SHP77 treated with DMSO at 0.1 percent for 48 hours (cell line): ENCODE data around the gene EVC.
"Not testable (repeated sequence)": the region's sequence is repeated elsewhere in the genome, so short reads cannot be mapped to it uniquely, and the experiment has no call there.

Source experiments
- DNase-seq: peaks from one replicate; lab custom pipeline; 2025; lab: John Stamatoyannopoulos, UW

The EVC gene

GRCh38 chr4:5812506-5813229 lies 101.7 kb downstream of the EVC start:
- DNase-seq: no peak

GRCh38 chr4:5813882-5814255 lies 102.9 kb downstream of the EVC start:
- no peak for DNase-seq

- no peak for DNase-seq
Measured at GRCh38 chr4:5814421-5814820, 103.4 kb downstream of the EVC start.

- no peak for DNase-seq
Measured at GRCh38 chr4:5815641-5816040, 104.6 kb downstream of the EVC start.

GRCh38 chr4:5816101-5816500 lies 105.1 kb downstream of the EVC start:
- no peak for DNase-seq

GRCh38 chr4:5816851-5817375 lies 105.9 kb downstream of the EVC start:
- no peak for DNase-seq

GRCh38 chr4:5821665-5822358 lies 110.8 kb downstream of the EVC start:
- DNase-seq: no peak

- DNase-seq: no peak
Measured at GRCh38 chr4:5822619-5823018, 111.6 kb downstream of the EVC start.

GRCh38 chr4:5823542-5824211 lies 112.7 kb downstream of the EVC start:
- no peak for DNase-seq

- DNase-seq: no peak
Measured at GRCh38 chr4:5824227-5824626, 113.2 kb downstream of the EVC start.

- DNase-seq: no peak
Measured at GRCh38 chr4:5824635-5825034, 113.6 kb downstream of the EVC start.

GRCh38 chr4:5825321-5826041 lies 114.5 kb downstream of the EVC start:
- no peak for DNase-seq

- DNase-seq: no peak
Measured at GRCh38 chr4:5826437-5827107, 115.6 kb downstream of the EVC start.

GRCh38 chr4:5827108-5828004 lies 116.4 kb downstream of the EVC start:
- DNase-seq: no peak

- DNase-seq: no peak
Measured at GRCh38 chr4:5828005-5828391, 117.0 kb downstream of the EVC start.

GRCh38 chr4:5836943-5837342 lies 125.9 kb downstream of the EVC start:
- peak; percentile 21 for DNase-seq

- DNase-seq: not testable (repeated sequence)
Measured at GRCh38 chr4:5837483-5837882, 126.5 kb downstream of the EVC start.

- no peak for DNase-seq
Measured at GRCh38 chr4:5839332-5839731, 128.3 kb downstream of the EVC start.

- DNase-seq: no peak
Measured at GRCh38 chr4:5839751-5840674, 129.0 kb downstream of the EVC start.

- no peak for DNase-seq
Measured at GRCh38 chr4:5842456-5842855, 131.5 kb downstream of the EVC start.
